PFSK-1 (cell line): ENCODE results near the gene ARHGEF11.

Experiments
- FOXP2 ChIP-seq: optimal IDR thresholded peaks from 2 replicates; pipeline ENCODE3; 2011; ENCODE audit warnings: borderline replicate concordance, control low read depth, inconsistent platforms; ENCODE audit not compliant: insufficient read depth; ENCODE audit errors: extremely low read length, extremely low read depth
- POLR2AphosphoS5 ChIP-seq: IDR thresholded peaks from 2 replicates; pipeline ENCODE4 v1.6.1; 2012; ENCODE audit warnings: low read depth, mild to moderate bottlenecking, control low read depth, low read length, moderate library complexity
- REST ChIP-seq, 2 experiments: IDR thresholded peaks; 2 replicates each; pipeline versions ENCODE4 v1.6.1 to v1.8.0; 2011 to 2012; ENCODE audit warnings: low read depth in 2 of 2, low read length in 2 of 2, control low read depth in 1 of 2, inconsistent platforms in 1 of 2, mild to moderate bottlenecking in 1 of 2, moderate library complexity in 1 of 2; ENCODE audit not compliant: insufficient read depth in 1 of 2
- SIN3A ChIP-seq: IDR thresholded peaks from 2 replicates; pipeline ENCODE4 v1.6.1; 2012; ENCODE audit warnings: mild to moderate bottlenecking, low read length, moderate library complexity, borderline replicate concordance; ENCODE audit not compliant: insufficient read depth
- TAF1 ChIP-seq: IDR thresholded peaks from 2 replicates; pipeline ENCODE4 v1.6.1; 2012; ENCODE audit warnings: low read length, control low read depth, borderline replicate concordance; ENCODE audit not compliant: insufficient read depth

GRCh38 chr1:156949127-156949526, 96.4 kb downstream of the ARHGEF11 start:
- no peak for TF ChIP-seq POLR2AphosphoS5
- no peak for TF ChIP-seq FOXP2
- TF ChIP-seq REST (IDR thresholded peaks at IDR 0.05; ENCODE audit: insufficient read depth in 1 of 2, low read depth in 2 of 2, low read length in 2 of 2) = no peak
- no peak for TF ChIP-seq SIN3A
- TF ChIP-seq TAF1 = no peak
